Omental fat pad (tissue), 4 donors: ENCODE data around the gene TFB1M. TPM values are rescaled to one million over a fixed set of nuclear protein-coding genes. Genes with fewer than 3 reads are reported as not detected.
"Not testable (repeated sequence)": the region's sequence is repeated elsewhere in the genome, so short reads cannot be mapped to it uniquely, and the experiment has no call there.

Experiments used
- ATAC-seq: fragments of 150-250 bp; one replicate; pipeline ENCODE4 v1.9.1; 2016; ENCODE audit warnings: mild to moderate bottlenecking, moderate library complexity; ENCODE audit not compliant: low FRiP score
- DNase-seq: peaks from one replicate; pipeline ENCODE4 v3.0.0-alpha.2; 2019; ENCODE audit warnings: low spot score
- CTCF ChIP-seq, 3 donors: fragments of 450-650 bp; IDR thresholded peaks; one replicate each; pipeline ENCODE4 v1.5.1; 2016 to 2017; ENCODE audit warnings: antibody characterized with exemption in 3 of 3, mild to moderate bottlenecking in 3 of 3, moderate library complexity in 2 of 3
- total RNA-seq, 4 donors: library from RNA; depleted of rRNA; stranded (reverse); fragments of >200 nt; gene quantifications; one replicate each; pipeline ENCODE4 v1.1.0, GENCODE V29; 2016

TFB1M gene
- total RNA-seq, 4 donors from 2014 or later = 6.4 to 9.2 (median 7.2) TPM

DNA sequence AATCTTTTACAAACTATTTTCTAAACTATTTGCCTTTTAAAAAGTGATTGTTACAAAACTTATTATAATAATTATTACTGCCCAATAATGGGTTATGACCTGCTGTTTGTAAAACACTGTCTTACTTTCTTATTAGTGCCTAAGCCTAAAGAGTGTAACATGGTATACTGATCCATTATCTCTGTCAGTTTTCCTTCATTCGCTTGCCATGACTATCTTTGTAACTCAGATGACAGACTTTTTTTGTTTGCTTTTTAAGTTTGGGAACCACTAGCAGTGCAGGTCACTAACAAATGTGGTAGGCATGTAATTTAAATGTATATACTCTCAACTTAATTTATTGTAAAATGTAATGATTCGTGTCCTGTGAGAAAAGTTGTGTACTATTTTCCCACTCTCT is 9.9 kb upstream of the TFB1M start:
- ATAC-seq (no peak), DNase-seq (no peak)
- no peak for TF ChIP-seq CTCF (IDR thresholded peaks at IDR 0.05)

- no peak for TF ChIP-seq CTCF (IDR thresholded peaks at IDR 0.05)
- no peak for DNase-seq
- no peak for ATAC-seq
Measured at GRCh38 chr6:155319902-155320301, 5.6 kb upstream of the TFB1M start.

GRCh38 chr6:155317186-155317585 is 2.9 kb upstream of the TFB1M start:
- no peak for TF ChIP-seq CTCF (IDR thresholded peaks at IDR 0.05)
- no peak for ATAC-seq
- DNase-seq = no peak

- no peak for DNase-seq
Measured at GRCh38 chr6:155316419-155316818, 2.1 kb upstream of the TFB1M start.

DNA sequence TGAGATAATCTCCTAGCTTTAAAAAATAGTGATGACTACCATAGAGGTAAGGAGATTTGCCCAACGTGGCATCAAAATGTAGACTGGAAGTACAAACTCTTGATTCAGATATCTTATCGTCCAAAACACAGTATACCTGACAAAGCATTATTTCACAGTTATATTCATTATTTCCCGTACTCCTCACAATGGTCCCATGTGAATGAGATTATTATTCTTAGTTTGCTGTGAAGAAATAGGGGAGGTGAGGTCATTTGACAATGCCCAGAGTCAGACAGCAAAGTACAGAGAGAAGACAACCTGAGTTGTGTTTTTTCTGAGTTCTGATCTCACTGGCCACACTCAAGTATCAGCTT is 1.2 kb upstream of the TFB1M start:
- TF ChIP-seq CTCF (IDR thresholded peaks at IDR 0.05) = no peak
- no peak for DNase-seq
- ATAC-seq = no peak

More at GRCh38 chr6:155316419-155316818, 2.1 kb upstream of the TFB1M start:
- no peak for TF ChIP-seq CTCF (IDR thresholded peaks at IDR 0.05)
- no peak for ATAC-seq

- peak; percentile 71 for ATAC-seq
- no peak for TF ChIP-seq CTCF (IDR thresholded peaks at IDR 0.05)
- DNase-seq = peak; percentile 61
Measured at GRCh38 chr6:155314773-155315515, 660 bp upstream of the TFB1M start.

GRCh38 chr6:155313602-155314091 is 637 bp downstream of the TFB1M start:
- ATAC-seq (no peak), DNase-seq (no peak)
- no peak for TF ChIP-seq CTCF (IDR thresholded peaks at IDR 0.05)

DNA sequence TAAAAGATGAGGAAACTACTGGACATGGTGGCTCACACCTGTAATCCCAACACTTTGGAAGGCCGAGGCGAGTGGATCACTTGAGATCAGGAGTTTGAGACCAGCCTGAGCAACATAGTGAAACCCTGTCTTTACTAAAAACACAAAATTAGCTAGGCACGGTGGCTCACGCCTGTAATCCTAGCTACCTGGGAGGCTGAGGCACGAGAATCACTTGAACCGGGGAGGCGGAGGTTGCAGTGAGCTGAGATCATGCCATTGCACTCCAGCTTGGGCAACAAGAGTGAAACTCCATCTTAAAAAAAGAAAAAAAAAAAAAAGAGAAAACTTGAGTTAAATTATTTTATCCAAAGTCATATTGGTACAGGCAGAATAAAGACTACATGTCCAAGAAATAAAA is 1.3 kb downstream of the TFB1M start:
- not testable (repeated sequence) for DNase-seq, ATAC-seq
